NCI-H446 treated with DMSO at 0.1 percent for 48 hours (cell line): ENCODE results near the gene RAB11FIP5.

Experiments used
- DNase-seq: peaks from one replicate; lab custom pipeline; 2025; lab: John Stamatoyannopoulos, UW

RAB11FIP5 gene

DNA sequence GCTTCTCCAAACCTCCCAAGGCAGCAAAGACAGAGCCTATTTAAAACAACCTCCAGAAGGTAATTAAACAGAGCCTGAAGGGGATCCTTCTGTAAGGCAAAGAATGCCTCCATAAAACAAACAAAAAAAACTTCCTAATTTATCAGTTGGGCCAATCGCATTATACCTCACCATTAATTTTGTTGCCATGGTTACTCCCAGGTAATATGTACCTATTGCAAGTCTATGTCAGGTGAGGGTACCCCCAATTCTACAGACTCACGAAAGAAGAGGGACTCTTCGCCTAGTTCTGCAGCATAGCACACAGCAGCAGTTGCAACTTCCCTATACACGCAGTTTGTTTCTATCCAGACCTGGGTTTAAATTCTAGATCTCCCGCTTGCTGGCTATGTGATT is 80.0 kb downstream of the RAB11FIP5 start:
- no peak for DNase-seq

GRCh38 chr2:73031725-73032701 is 80.7 kb downstream of the RAB11FIP5 start:
- no peak for DNase-seq

GRCh38 chr2:73031095-73031678 is 81.6 kb downstream of the RAB11FIP5 start:
- no peak for DNase-seq

GRCh38 chr2:73028841-73029240 is 83.9 kb downstream of the RAB11FIP5 start:
- no peak for DNase-seq

GRCh38 chr2:73027340-73027739 is 85.4 kb downstream of the RAB11FIP5 start:
- no peak for DNase-seq

DNA sequence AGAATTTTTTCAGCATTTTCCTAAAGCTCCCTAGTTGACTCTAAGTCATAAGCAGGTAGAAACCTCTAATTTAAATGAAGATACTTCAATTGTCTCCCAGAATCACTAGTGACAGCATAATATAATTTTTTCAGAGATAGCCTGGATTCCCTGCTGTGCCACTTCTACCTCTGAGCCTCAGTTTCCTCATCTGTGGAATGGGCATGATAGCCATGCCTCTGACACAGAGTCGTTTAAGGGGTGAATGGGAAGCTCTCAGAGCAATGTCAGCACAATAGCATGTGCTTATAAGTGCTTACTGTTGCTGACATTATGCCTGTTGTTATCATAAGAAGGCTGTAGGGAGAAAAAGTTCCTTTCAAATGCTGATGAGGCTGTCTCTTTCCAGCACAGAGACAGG is 89.3 kb downstream of the RAB11FIP5 start:
- DNase-seq: no peak
